ENCODE data around the gene GAA.

Gene GAA

DNA sequence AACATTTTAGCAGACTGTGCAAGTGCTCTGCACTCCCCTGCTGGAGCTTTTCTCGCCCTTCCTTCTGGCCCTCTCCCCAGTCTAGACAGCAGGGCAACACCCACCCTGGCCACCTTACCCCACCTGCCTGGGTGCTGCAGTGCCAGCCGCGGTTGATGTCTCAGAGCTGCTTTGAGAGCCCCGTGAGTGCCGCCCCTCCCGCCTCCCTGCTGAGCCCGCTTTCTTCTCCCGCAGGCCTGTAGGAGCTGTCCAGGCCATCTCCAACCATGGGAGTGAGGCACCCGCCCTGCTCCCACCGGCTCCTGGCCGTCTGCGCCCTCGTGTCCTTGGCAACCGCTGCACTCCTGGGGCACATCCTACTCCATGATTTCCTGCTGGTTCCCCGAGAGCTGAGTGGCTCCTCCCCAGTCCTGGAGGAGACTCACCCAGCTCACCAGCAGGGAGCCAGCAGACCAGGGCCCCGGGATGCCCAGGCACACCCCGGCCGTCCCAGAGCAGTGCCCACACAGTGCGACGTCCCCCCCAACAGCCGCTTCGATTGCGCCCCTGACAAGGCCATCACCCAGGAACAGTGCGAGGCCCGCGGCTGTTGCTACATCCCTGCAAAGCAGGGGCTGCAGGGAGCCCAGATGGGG lies 3.1 kb downstream of the GAA start:
- no peak for DNase-seq (ENCODE audit: low read depth)

DNA sequence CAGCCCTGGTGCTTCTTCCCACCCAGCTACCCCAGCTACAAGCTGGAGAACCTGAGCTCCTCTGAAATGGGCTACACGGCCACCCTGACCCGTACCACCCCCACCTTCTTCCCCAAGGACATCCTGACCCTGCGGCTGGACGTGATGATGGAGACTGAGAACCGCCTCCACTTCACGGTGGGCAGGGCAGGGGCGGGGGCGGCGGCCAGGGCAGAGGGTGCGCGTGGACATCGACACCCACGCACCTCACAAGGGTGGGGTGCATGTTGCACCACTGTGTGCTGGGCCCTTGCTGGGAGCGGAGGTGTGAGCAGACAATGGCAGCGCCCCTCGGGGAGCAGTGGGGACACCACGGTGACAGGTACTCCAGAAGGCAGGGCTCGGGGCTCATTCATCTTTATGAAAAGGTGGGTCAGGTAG lies 3.6 kb downstream of the GAA start:
- no peak for DNase-seq (ENCODE audit: low read depth)

DNA sequence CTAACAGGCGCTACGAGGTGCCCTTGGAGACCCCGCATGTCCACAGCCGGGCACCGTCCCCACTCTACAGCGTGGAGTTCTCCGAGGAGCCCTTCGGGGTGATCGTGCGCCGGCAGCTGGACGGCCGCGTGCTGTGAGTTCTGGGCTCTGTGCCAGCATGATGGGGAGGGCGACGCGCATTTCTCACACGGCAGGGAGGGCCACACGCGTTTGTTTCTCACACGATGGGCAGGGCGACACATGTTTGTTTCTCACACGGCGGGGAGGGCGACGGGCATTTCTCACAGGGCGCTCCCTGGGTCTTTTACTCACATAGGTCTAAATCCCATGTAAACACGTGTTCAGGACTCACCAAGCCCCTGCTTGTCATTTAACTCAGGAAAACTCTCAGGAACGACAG lies 4.4 kb downstream of the GAA start:
- DNase-seq (ENCODE audit: low read depth) = no peak

DNA sequence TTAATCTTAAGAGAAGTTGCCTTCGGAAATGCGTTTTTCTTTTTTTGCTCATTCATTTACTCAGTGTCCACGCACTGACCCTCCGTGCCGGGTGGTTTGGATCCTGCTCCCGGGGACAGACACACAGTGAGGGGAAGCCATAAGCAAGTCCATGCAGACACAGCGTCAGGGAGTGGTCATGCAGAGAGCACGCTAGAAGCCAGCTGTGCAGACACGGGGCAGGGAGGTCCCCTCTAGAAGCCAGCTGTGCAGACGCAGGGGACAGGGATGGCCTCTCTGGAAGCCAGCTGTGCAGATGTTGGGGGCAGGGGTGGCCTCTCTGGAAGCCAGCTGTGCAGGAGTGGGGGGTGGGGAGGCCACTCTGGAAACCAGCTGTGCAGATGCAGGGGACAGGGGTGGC lies 4.8 kb downstream of the GAA start:
- DNase-seq (ENCODE audit: low read depth) = no peak

DNA sequence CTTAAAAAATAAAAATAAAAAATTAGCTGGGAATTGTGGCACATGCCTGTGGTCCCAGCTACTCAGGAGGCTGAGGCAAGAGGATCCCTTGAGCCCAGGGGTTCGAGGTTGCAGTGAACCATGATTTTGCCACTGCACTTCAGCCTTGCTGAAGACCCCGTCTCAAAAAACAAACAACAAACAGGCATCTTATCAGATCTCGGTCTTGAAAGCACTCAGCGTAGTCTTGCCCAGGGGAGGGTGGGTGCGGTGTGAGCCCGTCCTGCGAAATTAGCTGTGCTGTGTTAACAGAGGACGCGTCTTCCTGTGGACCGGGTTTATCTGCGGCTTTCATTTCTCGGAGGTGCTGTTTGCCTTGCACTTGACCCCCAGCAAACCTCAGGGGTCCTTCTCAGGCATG lies 5.4 kb downstream of the GAA start:
- DNase-seq (ENCODE audit: low read depth) = no peak

DNA sequence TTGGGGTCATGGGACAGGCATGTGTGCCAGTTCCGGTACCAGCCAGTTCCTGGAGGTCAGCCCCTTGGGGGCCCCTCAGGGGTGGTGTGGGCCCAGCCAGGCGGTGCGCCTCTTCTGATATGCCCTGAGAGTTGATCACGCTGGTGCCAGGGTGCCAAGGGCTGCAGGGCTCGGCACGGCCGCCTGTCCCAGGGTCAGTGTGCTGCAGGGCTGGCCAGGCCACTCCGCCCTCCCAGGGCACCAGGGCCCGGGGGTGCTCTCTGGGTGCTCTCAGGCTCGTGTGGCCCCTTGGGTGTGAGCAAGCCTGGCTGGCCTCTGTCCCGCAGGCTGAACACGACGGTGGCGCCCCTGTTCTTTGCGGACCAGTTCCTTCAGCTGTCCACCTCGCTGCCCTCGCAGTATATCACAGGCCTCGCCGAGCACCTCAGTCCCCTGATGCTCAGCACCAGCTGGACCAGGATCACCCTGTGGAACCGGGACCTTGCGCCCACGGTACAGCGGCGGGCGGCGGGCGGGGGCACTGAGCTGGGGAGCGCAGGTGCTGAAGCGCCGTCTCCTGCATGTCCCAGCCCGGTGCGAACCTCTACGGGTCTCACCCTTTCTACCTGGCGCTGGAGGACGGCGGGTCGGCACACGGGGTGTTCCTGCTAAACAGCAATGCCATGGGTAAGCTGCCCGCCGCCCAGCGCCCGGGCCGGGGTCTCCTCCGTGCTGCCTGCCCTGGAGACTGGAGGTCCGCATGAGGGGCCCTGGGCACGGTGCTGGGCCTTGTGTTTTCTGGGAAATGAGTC lies 6.0 kb downstream of the GAA start:
- no peak for DNase-seq (ENCODE audit: low read depth)

DNA sequence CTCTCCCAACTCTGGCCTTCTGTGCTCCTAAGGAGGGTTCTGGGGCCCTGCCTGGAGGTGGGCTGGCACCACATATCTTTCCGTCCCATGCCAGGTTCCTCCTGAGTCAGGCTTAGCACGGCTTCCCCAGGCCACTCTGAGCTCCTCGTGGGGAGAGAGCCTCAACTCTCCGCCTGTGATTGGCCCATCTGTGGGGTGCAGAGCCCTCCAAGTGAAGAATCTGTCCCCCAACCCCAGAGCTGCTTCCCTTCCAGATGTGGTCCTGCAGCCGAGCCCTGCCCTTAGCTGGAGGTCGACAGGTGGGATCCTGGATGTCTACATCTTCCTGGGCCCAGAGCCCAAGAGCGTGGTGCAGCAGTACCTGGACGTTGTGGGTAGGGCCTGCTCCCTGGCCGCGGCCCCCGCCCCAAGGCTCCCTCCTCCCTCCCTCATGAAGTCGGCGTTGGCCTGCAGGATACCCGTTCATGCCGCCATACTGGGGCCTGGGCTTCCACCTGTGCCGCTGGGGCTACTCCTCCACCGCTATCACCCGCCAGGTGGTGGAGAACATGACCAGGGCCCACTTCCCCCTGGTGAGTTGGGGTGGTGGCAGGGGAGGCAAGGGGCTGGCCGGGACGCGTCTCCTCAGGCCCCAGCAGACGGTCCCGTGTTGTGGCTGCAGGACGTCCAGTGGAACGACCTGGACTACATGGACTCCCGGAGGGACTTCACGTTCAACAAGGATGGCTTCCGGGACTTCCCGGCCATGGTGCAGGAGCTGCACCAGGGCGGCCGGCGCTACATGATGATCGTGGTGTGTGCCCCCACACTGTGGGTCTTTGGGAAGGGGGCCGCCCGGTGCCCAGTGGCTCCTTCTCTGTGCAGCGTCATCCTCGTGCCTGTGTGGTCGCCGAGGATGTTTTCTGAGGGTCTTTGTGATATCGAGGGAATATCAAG lies 6.9 kb downstream of the GAA start:
- no peak for DNase-seq (ENCODE audit: low read depth)

DNA sequence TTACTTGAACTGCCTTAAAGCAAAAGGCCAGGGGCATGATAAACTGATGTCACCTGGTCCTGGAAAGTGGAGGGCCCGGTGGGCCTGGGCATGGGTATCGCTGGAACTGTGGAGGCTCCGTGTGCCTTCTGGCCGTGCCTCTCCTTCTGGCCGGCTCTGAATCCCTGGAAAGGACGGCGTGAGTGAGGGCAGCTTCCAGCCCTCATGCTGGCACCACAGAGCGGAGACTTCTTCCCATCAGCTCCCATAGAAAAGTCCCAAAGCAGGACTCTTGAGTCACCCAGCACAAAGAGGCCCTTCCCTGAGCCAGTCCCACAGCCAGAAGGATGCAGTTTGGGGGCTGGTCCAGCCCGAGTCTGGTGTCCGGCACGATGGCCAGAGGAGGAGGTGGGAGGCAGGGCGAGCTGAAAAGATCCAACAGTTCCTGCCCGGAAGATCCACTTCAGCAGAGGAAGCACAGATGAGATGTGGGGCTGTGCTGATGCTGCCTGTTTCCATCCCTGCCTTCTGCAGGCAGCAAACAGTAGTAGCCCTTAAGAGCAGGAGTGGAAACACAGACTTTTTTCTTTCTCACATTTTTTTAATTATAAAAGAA lies 7.8 kb downstream of the GAA start:
- no peak for DNase-seq (ENCODE audit: low read depth)

DNA sequence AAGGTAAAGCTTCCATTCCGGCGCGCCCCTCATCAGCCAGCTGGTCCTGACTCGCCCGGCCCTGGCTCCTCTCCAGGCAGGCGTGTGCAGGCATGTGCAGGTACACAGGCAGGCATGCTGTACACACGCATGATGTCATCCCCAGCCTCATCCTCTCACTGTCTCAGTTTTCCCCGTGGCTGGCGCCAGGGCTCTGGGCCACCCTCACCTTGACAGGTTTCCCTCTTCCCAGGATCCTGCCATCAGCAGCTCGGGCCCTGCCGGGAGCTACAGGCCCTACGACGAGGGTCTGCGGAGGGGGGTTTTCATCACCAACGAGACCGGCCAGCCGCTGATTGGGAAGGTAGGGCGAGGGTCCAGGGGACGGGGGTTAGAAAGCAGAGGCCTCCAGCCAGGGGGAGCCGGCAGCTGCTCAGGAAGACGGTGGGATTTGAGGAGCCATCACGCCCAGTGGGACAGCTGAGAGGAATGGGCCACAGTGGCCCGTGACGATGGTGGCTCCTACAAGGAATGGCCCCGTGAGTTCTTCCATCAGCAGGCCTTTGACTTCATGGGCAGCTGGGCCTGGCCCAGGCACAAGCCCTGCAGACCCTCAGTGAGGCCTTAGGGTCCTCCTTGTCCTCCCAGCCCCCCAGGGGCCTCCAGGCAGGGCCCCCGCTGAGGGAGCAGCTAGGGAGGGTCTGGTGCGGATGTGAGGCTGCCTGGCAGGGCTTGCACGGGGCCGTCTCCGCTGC lies 8.5 kb downstream of the GAA start:
- DNase-seq (ENCODE audit: low read depth) = no peak

DNA sequence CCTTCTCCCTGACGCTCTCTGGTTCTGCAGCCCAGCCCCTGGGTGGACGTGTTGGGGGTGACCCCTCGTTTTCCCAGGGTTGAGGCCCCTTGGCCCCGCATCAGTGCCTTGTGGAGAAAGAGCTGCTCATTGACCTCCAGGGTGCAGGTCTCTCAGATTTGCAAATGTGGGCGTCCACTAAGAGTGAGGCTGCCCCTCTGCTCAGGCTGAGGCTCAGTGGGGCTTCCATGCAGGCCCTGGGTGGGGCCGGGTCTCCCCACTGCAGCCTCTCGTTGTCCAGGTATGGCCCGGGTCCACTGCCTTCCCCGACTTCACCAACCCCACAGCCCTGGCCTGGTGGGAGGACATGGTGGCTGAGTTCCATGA lies 9.0 kb downstream of the GAA start:
- no peak for DNase-seq (ENCODE audit: low read depth)

DNA sequence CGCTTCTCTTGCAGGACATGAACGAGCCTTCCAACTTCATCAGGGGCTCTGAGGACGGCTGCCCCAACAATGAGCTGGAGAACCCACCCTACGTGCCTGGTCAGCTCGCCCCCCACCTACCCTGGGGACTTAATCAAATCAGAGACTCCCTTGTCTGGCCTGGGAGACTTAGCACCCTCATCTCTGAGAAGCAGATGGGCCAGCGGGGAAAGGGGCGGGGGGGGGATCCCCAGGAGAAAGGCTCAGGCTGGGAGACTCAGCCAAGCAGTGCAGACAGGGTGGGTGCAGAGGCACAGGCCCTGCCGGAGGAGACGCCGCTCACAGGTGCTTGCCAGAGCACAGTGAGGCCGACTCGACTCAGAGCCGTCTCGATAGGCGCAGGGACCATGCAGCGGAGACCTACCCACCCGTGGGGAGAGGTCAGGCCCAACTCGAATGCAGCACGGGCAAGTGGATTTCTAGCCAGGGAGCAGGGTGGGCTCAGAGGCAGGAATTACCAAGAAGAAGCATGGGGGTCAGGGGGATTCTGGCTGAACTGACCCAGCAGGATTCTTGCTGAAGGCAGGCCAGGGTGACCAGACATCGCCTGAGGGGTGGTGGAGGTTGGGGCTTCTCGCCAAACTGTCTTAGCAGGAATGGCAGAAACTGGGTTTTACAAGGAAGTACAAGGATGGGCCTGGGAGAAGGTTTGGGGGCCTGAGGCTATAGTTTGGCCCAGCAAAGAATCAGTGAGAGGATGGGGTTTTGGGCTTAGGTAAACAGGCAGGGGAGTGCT lies 9.7 kb downstream of the GAA start:
- DNase-seq (ENCODE audit: low read depth) = no peak

DNA sequence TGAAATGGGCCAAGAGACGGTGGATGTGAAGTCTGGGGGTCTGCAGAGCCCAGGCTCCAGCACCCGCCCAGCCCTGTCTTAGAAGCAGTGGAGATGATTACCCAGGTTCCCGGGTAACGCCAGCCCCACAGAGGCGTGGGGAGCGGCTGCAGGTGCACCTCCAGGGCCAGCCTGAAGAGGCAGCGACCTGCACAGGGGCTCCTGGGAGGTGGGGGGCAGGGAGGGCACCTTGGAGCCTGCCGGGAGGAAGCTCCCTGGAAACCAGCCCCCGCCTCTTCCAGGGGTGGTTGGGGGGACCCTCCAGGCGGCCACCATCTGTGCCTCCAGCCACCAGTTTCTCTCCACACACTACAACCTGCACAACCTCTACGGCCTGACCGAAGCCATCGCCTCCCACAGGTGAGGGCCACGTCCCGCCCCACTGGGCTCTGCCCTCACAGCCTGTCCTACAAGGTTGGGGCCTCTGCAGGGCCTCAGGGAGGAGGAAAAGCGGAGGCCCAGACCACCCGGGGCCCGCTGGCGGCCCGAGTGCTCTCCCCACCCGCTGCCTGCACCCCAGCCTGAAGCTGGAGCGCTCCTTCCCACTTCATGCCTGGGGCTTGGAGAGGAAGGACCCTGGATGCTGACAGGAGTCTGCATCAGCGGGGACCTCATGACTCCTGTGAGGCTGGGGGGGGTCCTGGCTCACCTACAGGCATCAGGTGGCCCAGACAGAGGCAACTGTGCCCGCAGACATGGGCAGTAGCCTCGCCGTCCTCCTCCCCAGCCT lies 10.5 kb downstream of the GAA start:
- DNase-seq (ENCODE audit: low read depth) = no peak

DNA sequence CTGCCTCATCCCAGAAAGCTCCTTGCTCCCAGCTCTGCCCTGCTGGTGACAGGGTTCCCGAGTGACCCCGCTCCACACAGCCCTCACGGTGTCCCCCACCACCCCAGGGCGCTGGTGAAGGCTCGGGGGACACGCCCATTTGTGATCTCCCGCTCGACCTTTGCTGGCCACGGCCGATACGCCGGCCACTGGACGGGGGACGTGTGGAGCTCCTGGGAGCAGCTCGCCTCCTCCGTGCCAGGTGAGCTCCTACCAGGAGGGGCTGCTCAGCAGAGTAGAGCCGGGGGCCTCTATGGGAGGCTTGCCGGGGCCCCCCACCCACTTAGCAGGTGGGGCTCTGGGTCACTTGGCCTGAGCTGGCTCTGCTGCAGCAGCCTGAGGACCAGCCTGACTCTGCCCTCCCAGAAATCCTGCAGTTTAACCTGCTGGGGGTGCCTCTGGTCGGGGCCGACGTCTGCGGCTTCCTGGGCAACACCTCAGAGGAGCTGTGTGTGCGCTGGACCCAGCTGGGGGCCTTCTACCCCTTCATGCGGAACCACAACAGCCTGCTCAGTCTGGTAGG lies 11.2 kb downstream of the GAA start:
- DNase-seq (ENCODE audit: low read depth) = no peak

DNA sequence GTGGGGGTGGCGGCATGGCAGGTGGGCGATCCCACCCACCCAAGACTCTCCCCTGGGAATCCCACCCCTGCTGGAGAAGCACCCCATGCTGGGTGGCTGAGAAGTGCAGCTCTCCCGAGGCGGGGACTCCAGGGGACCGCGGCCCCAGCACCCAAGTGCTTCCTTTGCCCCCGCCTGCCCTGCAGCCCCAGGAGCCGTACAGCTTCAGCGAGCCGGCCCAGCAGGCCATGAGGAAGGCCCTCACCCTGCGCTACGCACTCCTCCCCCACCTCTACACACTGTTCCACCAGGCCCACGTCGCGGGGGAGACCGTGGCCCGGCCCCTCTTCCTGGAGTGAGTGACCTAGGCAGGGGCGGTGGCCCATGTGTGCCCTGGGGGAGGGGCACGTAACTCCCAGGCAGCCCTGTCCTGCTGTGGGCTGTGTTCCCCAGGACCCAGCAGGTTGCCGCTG lies 11.7 kb downstream of the GAA start:
- no peak for DNase-seq (ENCODE audit: low read depth)

DNA sequence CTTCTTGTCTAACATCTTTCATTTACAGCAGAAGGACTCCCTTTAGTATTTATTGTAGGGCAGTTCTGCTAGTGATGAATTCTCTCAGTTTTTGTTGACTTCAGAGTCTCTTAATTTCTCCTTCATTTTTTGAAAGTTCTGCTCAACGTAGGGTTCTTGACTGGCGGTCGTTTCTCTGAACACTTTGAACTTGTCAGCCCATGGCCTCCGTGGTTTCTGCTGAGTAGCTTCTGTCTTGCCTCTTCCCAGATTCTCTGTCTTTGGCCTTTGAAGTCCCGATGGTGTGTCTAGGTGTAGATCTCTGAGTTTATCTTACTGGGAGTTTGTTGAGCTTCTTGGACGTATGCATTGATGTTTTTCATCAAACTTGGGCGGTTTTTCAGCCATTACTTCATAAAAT lies 13.4 kb downstream of the GAA start:
- no peak for DNase-seq (ENCODE audit: low read depth)

DNA sequence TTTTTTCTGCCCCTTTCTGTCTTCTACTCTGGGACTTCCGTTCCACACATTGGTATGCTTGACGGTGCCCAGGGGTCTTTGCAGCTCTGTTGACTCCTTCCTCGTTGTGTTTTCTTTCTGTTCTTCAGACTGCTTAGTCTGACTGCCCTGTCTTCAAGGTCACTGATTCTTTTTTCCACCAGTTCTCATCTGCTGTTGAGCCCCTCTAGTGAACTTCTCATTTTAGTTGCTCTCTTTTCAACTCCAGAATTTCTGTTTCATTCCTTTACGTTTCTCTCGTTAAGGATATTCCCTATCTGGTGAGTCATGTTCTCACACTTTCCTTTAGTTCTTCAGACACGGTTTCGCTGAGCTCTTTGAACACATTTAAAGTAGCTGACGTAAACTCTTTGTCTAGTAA lies 13.8 kb downstream of the GAA start:
- no peak for DNase-seq (ENCODE audit: low read depth)

DNA sequence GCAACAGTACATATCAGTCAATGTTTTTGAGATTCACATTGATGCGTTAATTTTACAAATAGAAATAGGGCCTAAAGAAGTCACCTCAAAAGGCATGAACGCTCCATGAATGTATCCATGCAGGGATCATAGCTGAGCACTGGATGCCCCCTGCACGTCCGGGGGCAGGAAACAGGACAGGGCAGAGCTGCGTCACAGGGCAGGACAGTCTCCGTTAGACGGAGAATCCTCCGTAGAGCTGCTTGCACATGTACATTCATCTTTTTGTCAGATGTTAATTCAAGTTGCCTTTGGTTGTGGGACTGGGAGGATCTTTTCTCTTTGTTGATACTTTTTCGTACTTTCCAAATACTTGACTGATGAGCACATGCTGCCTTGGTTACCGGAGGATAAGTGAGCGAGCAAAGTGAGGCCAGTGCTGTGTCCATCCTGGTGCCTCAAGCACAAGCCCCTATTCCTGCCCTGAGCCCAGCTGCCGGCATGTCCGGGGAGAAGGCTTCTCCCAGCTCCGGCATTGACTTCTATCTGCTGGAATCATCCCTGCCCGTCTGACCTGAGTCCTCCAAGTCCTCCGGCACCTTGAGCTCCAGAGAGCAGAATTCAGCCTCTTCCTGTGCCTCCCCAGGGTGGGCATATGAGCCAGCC lies 15.0 kb downstream of the GAA start:
- DNase-seq (ENCODE audit: low read depth) = no peak

DNA sequence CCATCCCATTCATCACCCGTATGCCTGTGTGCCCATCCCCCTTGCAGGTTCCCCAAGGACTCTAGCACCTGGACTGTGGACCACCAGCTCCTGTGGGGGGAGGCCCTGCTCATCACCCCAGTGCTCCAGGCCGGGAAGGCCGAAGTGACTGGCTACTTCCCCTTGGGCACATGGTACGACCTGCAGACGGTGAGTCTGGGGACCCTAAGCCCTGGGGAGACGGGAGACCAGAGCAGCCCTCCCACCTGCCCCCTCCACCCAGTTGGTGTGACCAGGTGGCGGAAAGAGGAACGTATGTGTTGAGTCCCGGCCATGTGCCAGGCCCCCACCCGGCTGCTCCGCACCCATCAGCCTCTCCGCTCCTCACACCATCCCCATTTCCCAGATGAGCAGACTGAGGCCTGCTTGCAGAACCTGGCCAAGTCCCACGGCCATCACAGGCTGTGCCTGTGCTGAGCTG lies 15.6 kb downstream of the GAA start:
- DNase-seq (ENCODE audit: low read depth) = no peak

All from stimulated activated CD8-positive, alpha-beta memory T cell treated with anti-CD3 and anti-CD28 coated beads, Interleukin-12 subunit alpha, Interleukin-12 subunit beta, amount 100 ng/mL, for 1 hour (primary cell).